Measurements from ENCODE around the gene RABL6. TPM values are rescaled to one million over a fixed set of nuclear protein-coding genes. Genes with fewer than 3 reads are reported as not detected.
A peak's percentile ranks its signal among the peaks of the same experiment; 100 is the strongest.

The RABL6 gene
- total RNA-seq, 2 experiments from 2014 or later, result 113 to 133 TPM

DNA sequence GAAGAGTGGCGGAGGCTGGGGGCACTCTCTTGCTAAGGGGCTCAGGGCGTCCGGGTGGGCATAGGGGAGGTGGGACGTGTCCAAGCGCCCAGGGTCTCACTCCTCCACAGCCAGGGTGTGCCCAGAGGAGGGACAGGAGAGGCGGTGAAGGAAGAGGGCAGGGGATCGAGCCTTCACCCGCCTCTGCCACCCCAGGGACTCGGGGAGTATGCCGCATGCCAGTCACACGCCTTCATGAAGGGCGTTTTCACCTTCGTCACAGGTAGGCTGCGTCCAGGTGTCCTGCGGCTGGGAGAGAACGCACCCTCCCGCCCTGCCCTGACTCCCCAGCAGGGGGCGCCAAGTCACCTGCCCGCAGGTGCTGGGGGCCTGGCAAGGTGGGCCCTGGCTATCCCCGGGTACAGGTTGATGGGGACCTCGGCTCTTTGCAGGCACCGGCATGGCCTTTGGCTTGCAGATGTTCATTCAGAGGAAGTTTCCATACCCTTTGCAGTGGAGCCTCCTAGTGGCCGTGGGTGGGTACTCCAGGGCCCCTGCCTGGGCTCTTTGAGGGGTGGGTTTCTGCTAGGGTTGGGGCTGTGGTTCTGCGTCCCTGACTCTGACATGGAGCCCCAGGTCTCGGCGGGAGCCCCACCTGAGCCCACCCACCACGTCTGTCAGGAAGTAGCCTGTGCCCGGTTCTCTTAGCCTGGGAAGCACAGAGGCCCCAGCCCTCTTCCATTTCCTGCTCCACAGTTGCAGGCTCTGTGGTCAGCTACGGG, 16.1 kb upstream of the RABL6 start:
- TF ChIP-seq EZH2phosphoT487 (IDR thresholded peaks at IDR 0.05; ENCODE audit: borderline replicate concordance, low read depth, low read length) (no peak), CTCF (conservative IDR thresholded peaks at IDR 0.05; ENCODE audit: low read length) (peak; percentile 100)
- ChIA-PET CTCF (ENCODE audit: unreplicated experiment) (no interaction called here), POLR2A (interaction anchor here (0.6 kb wide), 1 partner anchor 56 kb away, joined by 4 read pairs; no protein-coding TSS in a partner anchor)
- H3K4me2 ChIP-seq (ENCODE audit: low read length), result peak overlapping the region; percentile 71
- peak overlapping the region; percentile 35; the same call in 1 of the 2 replicates for H2AFZ ChIP-seq (ENCODE audit: low read length)
- peaks cover 34% of the 10 kb centered on the region for H3K4me1 ChIP-seq (ENCODE audit: insufficient read depth, low read length, poor library complexity, severe bottlenecking)
- H3K36me3 ChIP-seq (ENCODE audit: insufficient read depth, low read length), result no peaks in the 10 kb centered on the region
- H4K20me1 ChIP-seq (ENCODE audit: insufficient read depth, low read length), result no peaks in the 10 kb centered on the region
- no peaks in the 10 kb centered on the region for H3K9me2 ChIP-seq (ENCODE audit: insufficient read depth, low read length)
- peak; percentile 72 for DNase-seq (ENCODE audit: low spot score)
- H3K9me3 ChIP-seq (ENCODE audit: low read length), result no peaks in the 10 kb centered on the region
- H3K4me3 ChIP-seq (ENCODE audit: low read depth, low read length, poor library complexity, severe bottlenecking), result peak overlapping the region; percentile 72
- BruUV-seq (replicated peaks), result no TSS peak
- intact Hi-C loops (cut with micrococcal nuclease; ENCODE audit: unreplicated experiment), result loop anchor here (2.0 kb wide), 2 partner anchors 15 to 237 kb away; partner anchors contain the start of genes ABCA2 and RABL6
- H3K27ac ChIP-seq (ENCODE audit: low read depth, low read length, poor library complexity, severe bottlenecking), result peak overlapping the region; percentile 70
- no peaks in the 10 kb centered on the region for H3K79me2 ChIP-seq (ENCODE audit: insufficient read depth, low read depth, low read length)

DNA sequence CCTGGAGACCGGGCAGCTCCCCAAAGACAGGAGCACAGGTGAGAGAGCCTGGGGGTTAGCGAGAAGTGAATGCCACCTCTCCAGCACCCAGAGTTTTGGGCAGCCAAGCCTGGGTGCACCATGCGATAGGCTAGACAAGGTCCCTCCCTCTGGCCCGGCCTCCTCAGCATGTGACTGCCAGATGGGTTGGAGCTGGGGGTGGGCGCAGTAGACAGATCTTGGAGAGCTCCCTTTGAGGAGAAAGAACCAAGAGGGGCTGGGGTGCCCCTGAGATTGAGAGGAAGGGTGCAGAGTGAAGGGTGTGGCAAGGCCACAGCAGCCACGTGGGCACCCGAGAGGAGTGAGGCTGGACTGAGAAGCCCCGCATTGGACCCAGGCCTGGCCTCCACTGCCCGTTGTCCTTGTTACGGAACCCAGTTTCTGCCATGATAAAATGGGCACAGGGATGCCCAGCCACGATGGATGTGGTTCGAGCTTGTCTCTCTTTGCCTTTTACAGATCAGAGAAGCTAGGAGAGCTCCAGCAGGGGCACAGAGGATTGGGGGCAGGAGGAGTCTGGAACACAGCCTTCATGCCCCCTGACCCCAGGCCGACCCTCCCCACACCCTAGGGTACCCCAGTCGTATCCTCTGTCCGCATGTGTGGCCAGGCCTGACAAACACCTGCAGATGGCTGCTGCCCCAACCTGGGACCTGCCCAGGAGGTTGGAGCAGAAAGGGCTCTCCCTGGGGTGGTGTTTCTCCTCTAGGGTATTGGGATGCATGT, 15.2 kb upstream of the RABL6 start:
- Histone ChIP-seq H3K36me3 (ENCODE audit: insufficient read depth, low read length) (no peaks in the 10 kb centered on the region), H3K27ac (ENCODE audit: low read depth, low read length, poor library complexity, severe bottlenecking) (no peak overlapping the region), H3K4me2 (ENCODE audit: low read length) (peak overlapping the region; percentile 71), H3K4me1 (ENCODE audit: insufficient read depth, low read length, poor library complexity, severe bottlenecking) (peaks cover 40% of the 10 kb centered on the region), H3K9me3 (ENCODE audit: low read length) (no peaks in the 10 kb centered on the region), H2AFZ (ENCODE audit: low read length) (no peak overlapping the region), H3K9me2 (ENCODE audit: insufficient read depth, low read length) (no peaks in the 10 kb centered on the region), H4K20me1 (ENCODE audit: insufficient read depth, low read length) (no peaks in the 10 kb centered on the region), H3K4me3 (ENCODE audit: low read depth, low read length, poor library complexity, severe bottlenecking) (peak overlapping the region; percentile 72), H3K79me2 (ENCODE audit: insufficient read depth, low read depth, low read length) (no peaks in the 10 kb centered on the region)
- intact Hi-C loops (cut with micrococcal nuclease; ENCODE audit: unreplicated experiment), result no loop called here
- BruUV-seq (replicated peaks), result TSS peak; percentile 63
- TF ChIP-seq CTCF (conservative IDR thresholded peaks at IDR 0.05; ENCODE audit: low read length) (no peak), EZH2phosphoT487 (IDR thresholded peaks at IDR 0.05; ENCODE audit: borderline replicate concordance, low read depth, low read length) (no peak)
- ChIA-PET CTCF (ENCODE audit: unreplicated experiment) (no interaction called here), POLR2A (no interaction called here)
- DNase-seq (ENCODE audit: low spot score), result no peak
